Esophagus squamous epithelium (tissue), 5 donors: ENCODE data around the gene BAIAP2L2. TPM values are rescaled to one million over a fixed set of nuclear protein-coding genes. Genes with fewer than 3 reads are reported as not detected.

ENCODE experiments used
- DNase-seq: peaks from one replicate; lab custom pipeline; 2025; lab: John Stamatoyannopoulos, UW
- H3K27ac ChIP-seq, 4 donors: fragments of 200-600 bp; sonication (generic); one replicate each; pipeline ENCODE4 v1.5.1; 2016 to 2019; ENCODE audit warnings: mild to moderate bottlenecking in 1 of 4
- H3K27me3 ChIP-seq, 4 donors: fragments of 200-600 bp; sonication (generic); 1 replicate in 3 of 4; 2 replicates in 1 of 4; pipeline versions ENCODE4 v1.5.1 to v1.6.0; 2017 to 2021; ENCODE audit warnings: antibody characterized with exemption in 1 of 4
- H3K36me3 ChIP-seq, 3 donors: fragments of 200-600 bp; sonication (generic); one replicate each; pipeline ENCODE4 v1.5.1; 2016 to 2019
- H3K4me1 ChIP-seq, 3 donors: fragments of 200-600 bp; sonication (generic); one replicate each; pipeline ENCODE4 v1.5.1; 2017 to 2019
- H3K4me3 ChIP-seq, 4 donors: fragments of 200-600 bp; sonication (generic); 1 replicate in 3 of 4; 2 replicates in 1 of 4; pipeline ENCODE4 v1.5.1; 2016 to 2019; ENCODE audit warnings: mild to moderate bottlenecking in 2 of 4, moderate library complexity in 1 of 4
- H3K9me3 ChIP-seq, 3 donors: fragments of 200-600 bp; sonication (generic); one replicate each; pipeline ENCODE4 v1.5.1; 2016 to 2019
- CTCF ChIP-seq, 6 experiments: fragments of 450-650 bp in 4 of 6; fragments of 200-600 bp in 2 of 6; sonication (generic) in 2 of 6; IDR thresholded peaks; one replicate each; pipeline ENCODE4 v1.5.1; 2016 to 2019; ENCODE audit warnings: antibody characterized with exemption in 6 of 6, mild to moderate bottlenecking in 4 of 6, moderate library complexity in 4 of 6
- POLR2A ChIP-seq, 4 donors: fragments of 450-650 bp; IDR thresholded peaks; one replicate each; pipeline ENCODE4 v1.6.1; 2017; ENCODE audit warnings: antibody characterized with exemption in 4 of 4, mild to moderate bottlenecking in 4 of 4, moderate library complexity in 3 of 4
- WGBS, 2 donors: methylation state at CpG; one replicate each; pipeline ENCODE4 v1.1.5; 2018; 5-methylcytosine and 5-hydroxymethylcytosine counted together
- intact Hi-C: fragments of 100-400 bp; cut with DNase I; formaldehyde crosslinking; loops from one replicate; pipeline ENCODE4 v1.15.0; 2022
- total RNA-seq, 4 donors: library from RNA; depleted of rRNA; stranded (reverse); fragments of >200 nt; gene quantifications; one replicate each; pipeline ENCODE4 v1.1.0, GENCODE V29; 2016
- donor health status: DM: yes; HTN: yes; CAD: no.

Gene BAIAP2L2
- total RNA-seq, 4 donors from 2014 or later = 0.26 to 4.8 (median 2.8) TPM

- intact Hi-C loops = no loop called here
- no peaks in the 10 kb centered on the region for H3K9me3 ChIP-seq
- no peaks in the 10 kb centered on the region for H3K36me3 ChIP-seq
- peaks cover 0 to 12% (median 0%) of the 10 kb centered on the region in 3 donors for H3K4me1 ChIP-seq
- TF ChIP-seq POLR2A (IDR thresholded peaks at IDR 0.05) (no peak), CTCF (IDR thresholded peaks at IDR 0.05) (no peak)
- no peak for DNase-seq
- 45 to 64% methylated on average over 7 to 22 of the region's 32 CpGs for WGBS, 2 donors
- H3K27me3 ChIP-seq = no peaks in the 10 kb centered on the region
- H3K4me3 ChIP-seq = no peak overlapping the region
- no peak overlapping the region for H3K27ac ChIP-seq
Observed at GRCh38 chr22:38097557-38098409, 12.7 kb downstream of the BAIAP2L2 start.

- H3K4me1 ChIP-seq = peaks cover 0 to 12% (median 0%) of the 10 kb centered on the region in 3 donors
- no peaks in the 10 kb centered on the region for H3K27me3 ChIP-seq
- no peaks in the 10 kb centered on the region for H3K36me3 ChIP-seq
- intact Hi-C loops = no loop called here
- H3K27ac ChIP-seq = no peak overlapping the region
- no peak for TF ChIP-seq CTCF (IDR thresholded peaks at IDR 0.05)
- H3K4me3 ChIP-seq = no peak overlapping the region
- WGBS, 2 donors = 81 to 93% methylated on average over 3 to 10 of the region's 15 CpGs
- no peak for DNase-seq
- no peaks in the 10 kb centered on the region for H3K9me3 ChIP-seq
Observed at GRCh38 chr22:38097058-38097457, 13.4 kb downstream of the BAIAP2L2 start.

GRCh38 chr22:38089474-38089851 lies 21.0 kb downstream of the BAIAP2L2 start:
- TF ChIP-seq POLR2A (IDR thresholded peaks at IDR 0.05) (no peak), CTCF (IDR thresholded peaks at IDR 0.05) (no peak)
- no peaks in the 10 kb centered on the region for H3K9me3 ChIP-seq
- intact Hi-C loops = no loop called here
- peak overlapping the region; percentile 22 to 64 (median 34) for H3K4me3 ChIP-seq
- H3K36me3 ChIP-seq = peaks cover 0 to 5% (median 0%) of the 10 kb centered on the region in 3 donors
- H3K27ac ChIP-seq = peak overlapping the region in 1 of 4 donors; percentile 15
- peaks cover 7 to 18% (median 14%) of the 10 kb centered on the region in 3 donors for H3K4me1 ChIP-seq
- WGBS, 2 donors = 55 to 100% methylated on average over 1 to 4 of the region's 34 CpGs
- peaks cover 0 to 23% (median 2%) of the 10 kb centered on the region in 4 donors for H3K27me3 ChIP-seq
- DNase-seq = no peak

- WGBS, 2 donors = 0% methylated on average over 2 of the region's 85 CpGs; no CpG with 5 or more reads in 1 of the 2 donors
- Histone ChIP-seq H3K4me3 (peak overlapping the region; percentile 22 to 64 (median 34)), H3K27me3 (peaks cover 0 to 30% (median 2%) of the 10 kb centered on the region in 4 donors), H3K4me1 (peaks cover 7 to 18% (median 14%) of the 10 kb centered on the region in 3 donors), H3K36me3 (peaks cover 0 to 5% (median 0%) of the 10 kb centered on the region in 3 donors), H3K9me3 (no peaks in the 10 kb centered on the region), H3K27ac (peak overlapping the region in 1 of 4 donors; percentile 15)
- no peak for DNase-seq
- no peak for TF ChIP-seq POLR2A (IDR thresholded peaks at IDR 0.05)
- intact Hi-C loops = no loop called here
Observed at GRCh38 chr22:38088629-38089473, 21.6 kb downstream of the BAIAP2L2 start.

- intact Hi-C loops = no loop called here
- peaks cover 0 to 40% (median 2%) of the 10 kb centered on the region in 4 donors for H3K27me3 ChIP-seq
- no peak for DNase-seq
- TF ChIP-seq POLR2A (IDR thresholded peaks at IDR 0.05) = no peak
- no peak for TF ChIP-seq CTCF (IDR thresholded peaks at IDR 0.05)
- H3K36me3 ChIP-seq = peaks cover 0 to 5% (median 0%) of the 10 kb centered on the region in 3 donors
- H3K27ac ChIP-seq = no peak overlapping the region
- WGBS, 2 donors = 93 to 98% methylated on average over 12 of the region's 12 CpGs
- peaks cover 7 to 22% (median 14%) of the 10 kb centered on the region in 3 donors for H3K4me1 ChIP-seq
- H3K9me3 ChIP-seq = no peaks in the 10 kb centered on the region
- H3K4me3 ChIP-seq = peak overlapping the region in 1 of 4 donors; percentile 44
Observed at GRCh38 chr22:38087855-38088254, 22.6 kb downstream of the BAIAP2L2 start.
